Glutamatergic neuron (in vitro differentiated cells): Measurements from ENCODE around the gene SNX4. TPM values are rescaled to one million over a fixed set of nuclear protein-coding genes. Genes with fewer than 3 reads are reported as not detected.
"Not testable (repeated sequence)": the region's sequence is repeated elsewhere in the genome, so short reads cannot be mapped to it uniquely, and the experiment has no call there.

ENCODE experiments used
- DNase-seq: peaks from one replicate; pipeline ENCODE4 v3.0.0; 2022
- H3K27ac Mint-ChIP-seq: one replicate; pipeline ENCODE4 v1.8.0; 2020; ENCODE audit warnings: mild to moderate bottlenecking, mixed read lengths, inconsistent platforms; ENCODE audit not compliant: unreplicated experiment
- H3K27me3 Mint-ChIP-seq: one replicate; pipeline ENCODE4 v1.8.0; 2020; ENCODE audit warnings: mild to moderate bottlenecking, moderate library complexity, mixed read lengths, inconsistent platforms; ENCODE audit not compliant: unreplicated experiment
- H3K36me3 Mint-ChIP-seq: one replicate; pipeline ENCODE4 v1.8.0; 2020; ENCODE audit warnings: mild to moderate bottlenecking, mixed read lengths, inconsistent platforms; ENCODE audit not compliant: unreplicated experiment
- H3K4me1 Mint-ChIP-seq: one replicate; pipeline ENCODE4 v1.8.0; 2020; ENCODE audit warnings: mild to moderate bottlenecking, low read depth, mixed read lengths, inconsistent platforms; ENCODE audit not compliant: unreplicated experiment
- H3K4me3 Mint-ChIP-seq: one replicate; pipeline ENCODE4 v1.8.0; 2020; ENCODE audit warnings: mild to moderate bottlenecking, mixed read lengths, inconsistent platforms; ENCODE audit not compliant: unreplicated experiment
- H3K9me3 Mint-ChIP-seq: one replicate; pipeline ENCODE4 v1.8.0; 2020; ENCODE audit warnings: mild to moderate bottlenecking, moderate library complexity, mixed read lengths, inconsistent platforms; ENCODE audit not compliant: unreplicated experiment
- long read RNA-seq: library from polyadenylated mRNA; unstranded; transcript quantifications from one replicate; pipeline ENCODE4 v2.0.0, GENCODE V29; 2020; ENCODE audit not compliant: unreplicated experiment
- total RNA-seq: library from RNA; stranded (reverse); fragmentation: NEBNext Ultra II Directional; extraction: Animal tissue kit (Norgen Biotek cat#: 25700); gene quantifications from one replicate; pipeline ENCODE4 v1.2.1, GENCODE V29; 2021; ENCODE audit not compliant: unreplicated experiment
- TF ChIP-seq, protein P1 (sequence below): fragments of 200-600 bp; sonication (generic); IDR thresholded peaks from one replicate; pipeline ENCODE4 v1.5.0; 2021; ENCODE audit not compliant: partially characterized antibody, unreplicated experiment

SNX4 gene
- 53.2 TPM for total RNA-seq
- long read RNA-seq, transcript SNX4-201 (14 exons, 2,513 nt) = major isoform, 37 of 45 reads
- long read RNA-seq, partial matches to known transcripts = 1 of 45 reads
- long read RNA-seq, other reads (novel, unspliced or antisense) = 7 of 45 reads

DNA sequence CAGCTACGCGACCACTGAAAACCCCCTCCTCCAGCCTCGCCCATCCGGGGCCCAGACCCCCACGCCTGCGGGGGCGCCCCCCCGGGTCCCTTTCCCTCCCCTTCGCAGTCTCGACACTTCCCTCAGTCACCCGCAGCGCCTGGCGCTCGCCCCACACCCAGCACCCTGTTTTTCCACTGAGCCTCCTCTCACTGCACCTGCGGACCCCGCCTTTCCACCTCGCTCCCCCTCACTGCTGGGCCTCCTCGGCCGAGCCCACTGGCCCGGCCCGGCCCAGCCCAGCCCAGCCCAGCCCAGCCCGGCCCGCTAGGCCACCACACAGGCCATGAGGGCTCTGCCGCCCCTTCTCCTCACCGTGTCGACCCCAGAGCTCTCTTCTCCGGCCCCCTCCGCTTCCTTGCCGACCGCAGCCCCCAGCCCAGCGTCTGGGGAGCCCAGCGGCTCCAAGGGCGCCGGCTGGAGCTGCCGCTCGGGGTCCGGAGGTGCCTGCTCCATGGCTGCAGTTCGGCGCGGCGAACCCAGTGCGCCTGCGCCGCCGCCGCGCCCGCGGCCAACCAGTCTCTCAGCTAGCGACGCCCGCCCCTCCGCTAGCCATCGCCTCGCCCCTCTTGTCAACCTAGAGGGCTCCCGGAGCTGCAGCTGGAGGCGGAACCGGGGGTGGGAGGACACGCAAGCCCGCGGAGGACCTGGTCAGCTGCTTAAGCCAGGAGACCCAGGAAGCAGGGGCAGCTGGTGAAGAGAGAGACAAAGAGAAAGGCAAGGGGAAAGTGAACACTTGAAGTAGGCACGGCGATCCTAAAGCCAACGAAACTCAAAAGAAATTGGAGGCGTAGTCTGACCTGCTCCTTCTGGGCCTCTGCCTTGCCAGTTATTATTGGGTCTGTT lies at the start of gene SNX4:
Gene SNX4, minus strand, starts transcription at position 525 of the 885 bp plus-strand sequence. Its CDS starts 30 bp downstream, at position 495.
- Mint-ChIP-seq H3K36me3 (peaks cover 3% of the 10 kb centered on the region), H3K9me3 (peaks cover 4% of the 10 kb centered on the region), H3K27me3 (peaks cover 2% of the 10 kb centered on the region), H3K27ac (peak within 1 kb of the TSS; percentile 96), H3K4me1 (peaks cover 4% of the 10 kb centered on the region), H3K4me3 (peak within 1 kb of the TSS; percentile 98)
- TF ChIP-seq, protein P1, sequence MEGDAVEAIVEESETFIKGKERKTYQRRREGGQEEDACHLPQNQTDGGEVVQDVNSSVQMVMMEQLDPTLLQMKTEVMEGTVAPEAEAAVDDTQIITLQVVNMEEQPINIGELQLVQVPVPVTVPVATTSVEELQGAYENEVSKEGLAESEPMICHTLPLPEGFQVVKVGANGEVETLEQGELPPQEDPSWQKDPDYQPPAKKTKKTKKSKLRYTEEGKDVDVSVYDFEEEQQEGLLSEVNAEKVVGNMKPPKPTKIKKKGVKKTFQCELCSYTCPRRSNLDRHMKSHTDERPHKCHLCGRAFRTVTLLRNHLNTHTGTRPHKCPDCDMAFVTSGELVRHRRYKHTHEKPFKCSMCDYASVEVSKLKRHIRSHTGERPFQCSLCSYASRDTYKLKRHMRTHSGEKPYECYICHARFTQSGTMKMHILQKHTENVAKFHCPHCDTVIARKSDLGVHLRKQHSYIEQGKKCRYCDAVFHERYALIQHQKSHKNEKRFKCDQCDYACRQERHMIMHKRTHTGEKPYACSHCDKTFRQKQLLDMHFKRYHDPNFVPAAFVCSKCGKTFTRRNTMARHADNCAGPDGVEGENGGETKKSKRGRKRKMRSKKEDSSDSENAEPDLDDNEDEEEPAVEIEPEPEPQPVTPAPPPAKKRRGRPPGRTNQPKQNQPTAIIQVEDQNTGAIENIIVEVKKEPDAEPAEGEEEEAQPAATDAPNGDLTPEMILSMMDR = no peak
- DNase-seq = peak; percentile 92

DNA sequence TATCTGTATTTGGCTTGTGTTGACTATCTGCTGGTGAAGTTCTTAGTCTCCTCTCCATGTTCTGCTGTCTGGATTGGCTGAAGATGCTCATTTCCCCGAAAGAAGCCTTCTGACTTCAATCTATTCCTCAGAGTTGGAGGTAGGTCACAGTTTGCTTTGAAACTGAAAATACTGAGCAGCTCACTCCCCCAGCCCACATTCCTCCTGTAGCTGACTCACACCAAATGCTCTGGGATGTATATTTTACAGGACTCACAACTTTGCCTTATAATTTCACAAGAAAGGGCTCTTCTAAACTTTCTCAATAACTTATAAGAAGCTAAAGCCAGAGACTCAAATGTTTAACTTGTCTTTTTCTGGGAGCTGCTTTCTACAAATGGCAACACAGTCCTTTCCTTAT lies 36.3 kb upstream of the SNX4 start:
- TF ChIP-seq, protein P1 = no peak
- DNase-seq = no peak
- no peaks in the 10 kb centered on the region for H3K27me3 Mint-ChIP-seq
- H3K27ac Mint-ChIP-seq = no peak overlapping the region
- no peak overlapping the region for H3K4me3 Mint-ChIP-seq
- no peaks in the 10 kb centered on the region for H3K36me3 Mint-ChIP-seq
- no peaks in the 10 kb centered on the region for H3K4me1 Mint-ChIP-seq
- no peaks in the 10 kb centered on the region for H3K9me3 Mint-ChIP-seq

DNA sequence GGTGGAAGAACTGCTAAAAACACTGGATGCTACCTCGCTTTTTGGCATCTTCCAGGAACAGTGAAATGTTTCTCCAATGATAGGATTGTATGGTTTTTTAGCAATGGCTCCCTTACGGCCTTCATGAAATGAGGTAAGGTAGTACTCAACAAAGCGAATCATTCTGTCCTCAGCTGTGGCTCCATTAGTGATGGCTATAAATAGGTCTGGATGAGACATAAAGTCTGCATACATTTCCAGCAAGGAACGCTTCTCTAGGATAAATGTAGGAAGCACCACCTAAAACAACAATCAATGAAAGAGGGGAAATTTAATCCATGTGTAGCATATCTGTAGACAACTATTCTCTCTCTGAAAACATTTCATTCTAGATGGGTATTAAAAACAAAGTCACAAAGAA lies 32.4 kb upstream of the SNX4 start:
- TF ChIP-seq, protein P1 = no peak
- Mint-ChIP-seq H3K27ac (no peak overlapping the region), H3K27me3 (no peaks in the 10 kb centered on the region), H3K4me1 (no peaks in the 10 kb centered on the region), H3K4me3 (no peak overlapping the region), H3K9me3 (no peaks in the 10 kb centered on the region), H3K36me3 (no peaks in the 10 kb centered on the region)
- DNase-seq = no peak

GRCh38 chr3:125528920-125529319 lies 8.9 kb upstream of the SNX4 start:
- Mint-ChIP-seq H3K4me1 (no peaks in the 10 kb centered on the region), H3K4me3 (no peak overlapping the region), H3K27me3 (no peaks in the 10 kb centered on the region), H3K36me3 (no peaks in the 10 kb centered on the region), H3K9me3 (no peaks in the 10 kb centered on the region), H3K27ac (no peak overlapping the region)
- TF ChIP-seq, protein P1 = no peak
- DNase-seq = no peak

DNA sequence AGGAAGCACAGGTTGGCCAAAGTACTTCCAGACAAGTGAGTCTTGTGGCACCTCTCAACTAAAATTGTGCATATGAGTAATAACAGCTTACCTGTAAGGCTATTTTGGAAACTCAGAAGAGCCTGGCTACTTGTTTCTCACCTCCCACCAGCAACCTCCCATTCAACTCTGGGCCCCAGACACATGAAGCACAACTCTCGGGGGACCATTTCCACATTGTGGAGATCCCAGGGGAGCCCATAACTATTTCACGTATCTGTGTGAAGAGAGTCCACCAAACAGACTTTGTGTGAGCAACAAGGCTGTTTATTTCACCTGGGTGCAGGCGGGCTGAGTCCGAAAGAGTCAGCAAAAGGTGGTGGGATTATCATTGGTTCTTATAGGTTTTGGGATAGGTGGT lies 5.2 kb upstream of the SNX4 start:
- DNase-seq = no peak
- H3K9me3 Mint-ChIP-seq = peaks cover 3% of the 10 kb centered on the region
- H3K4me3 Mint-ChIP-seq = no peak overlapping the region
- H3K4me1 Mint-ChIP-seq = peaks cover 2% of the 10 kb centered on the region
- no peak overlapping the region for H3K27ac Mint-ChIP-seq
- TF ChIP-seq, protein P1 = no peak
- H3K36me3 Mint-ChIP-seq = no peaks in the 10 kb centered on the region
- peaks cover 2% of the 10 kb centered on the region for H3K27me3 Mint-ChIP-seq

- H3K4me1 Mint-ChIP-seq, H3K27me3 Mint-ChIP-seq, H3K9me3 Mint-ChIP-seq, H3K36me3 Mint-ChIP-seq, DNase-seq: not testable (repeated sequence)
- H3K27ac Mint-ChIP-seq = peak overlapping the region; percentile 96
- H3K4me3 Mint-ChIP-seq = peak overlapping the region; percentile 85
Measured at GRCh38 chr3:125520563-125520919, 539 bp upstream of the SNX4 start.
